MV-4-11 (cell line): ENCODE measurements around the gene EFCAB12.
"Not testable (repeated sequence)": the region's sequence is repeated elsewhere in the genome, so short reads cannot be mapped to it uniquely, and the experiment has no call there.

Experiments used
- DNase-seq: peaks from one replicate; lab custom pipeline; 2025; lab: John Stamatoyannopoulos, UW

EFCAB12 gene

GRCh38 chr3:129369711-129370110 lies 58.7 kb downstream of the EFCAB12 start:
- no peak for DNase-seq

GRCh38 chr3:129367821-129368220 lies 60.6 kb downstream of the EFCAB12 start:
- DNase-seq = no peak

GRCh38 chr3:129366312-129366831 lies 62.1 kb downstream of the EFCAB12 start:
- no peak for DNase-seq

GRCh38 chr3:129365296-129366136 lies 62.9 kb downstream of the EFCAB12 start:
- DNase-seq = peak; percentile 55

- DNase-seq = peak; percentile 63
Measured at GRCh38 chr3:129364811-129365210, 63.6 kb downstream of the EFCAB12 start.

GRCh38 chr3:129363356-129363755 lies 65.1 kb downstream of the EFCAB12 start:
- DNase-seq = not testable (repeated sequence)

GRCh38 chr3:129360705-129361460 lies 67.6 kb downstream of the EFCAB12 start:
- no peak for DNase-seq

- no peak for DNase-seq
Measured at GRCh38 chr3:129360171-129360611, 68.2 kb downstream of the EFCAB12 start.

- no peak for DNase-seq
Measured at GRCh38 chr3:129358772-129359371, 69.6 kb downstream of the EFCAB12 start.

GRCh38 chr3:129358177-129358771 lies 70.2 kb downstream of the EFCAB12 start:
- DNase-seq = no peak

- no peak for DNase-seq
Measured at GRCh38 chr3:129357616-129358015, 70.8 kb downstream of the EFCAB12 start.

- no peak for DNase-seq
Measured at GRCh38 chr3:129356756-129357425, 71.5 kb downstream of the EFCAB12 start.

GRCh38 chr3:129353589-129353941 lies 74.9 kb downstream of the EFCAB12 start:
- no peak for DNase-seq

GRCh38 chr3:129352650-129353588 lies 75.5 kb downstream of the EFCAB12 start:
- DNase-seq = no peak

GRCh38 chr3:129352045-129352444 lies 76.4 kb downstream of the EFCAB12 start:
- DNase-seq = no peak
